Keratinocyte (primary cell): Measurements from ENCODE around the gene ADAM12.

Source experiments
- EZH2 ChIP-seq: IDR thresholded peaks from one replicate; pipeline ENCODE4 v1.6.1; 2012; ENCODE audit warnings: inconsistent platforms, mild to moderate bottlenecking, low read length, moderate library complexity
- TF ChIP-seq, protein P1 (sequence below), 3 experiments: IDR thresholded peaks in 1 of 3; conservative IDR thresholded peaks in 1 of 3; optimal IDR thresholded peaks in 1 of 3; 2 replicates in 2 of 3; 3 replicates in 1 of 3; pipeline versions ENCODE3 to v1.5.1; 2011; ENCODE audit warnings: low read length in 3 of 3, mild to moderate bottlenecking in 3 of 3, moderate library complexity in 2 of 3, control low read depth in 1 of 3, inconsistent platforms in 1 of 3; ENCODE audit not compliant: insufficient read depth in 2 of 3; ENCODE audit errors: extremely low read depth in 1 of 3

DNA sequence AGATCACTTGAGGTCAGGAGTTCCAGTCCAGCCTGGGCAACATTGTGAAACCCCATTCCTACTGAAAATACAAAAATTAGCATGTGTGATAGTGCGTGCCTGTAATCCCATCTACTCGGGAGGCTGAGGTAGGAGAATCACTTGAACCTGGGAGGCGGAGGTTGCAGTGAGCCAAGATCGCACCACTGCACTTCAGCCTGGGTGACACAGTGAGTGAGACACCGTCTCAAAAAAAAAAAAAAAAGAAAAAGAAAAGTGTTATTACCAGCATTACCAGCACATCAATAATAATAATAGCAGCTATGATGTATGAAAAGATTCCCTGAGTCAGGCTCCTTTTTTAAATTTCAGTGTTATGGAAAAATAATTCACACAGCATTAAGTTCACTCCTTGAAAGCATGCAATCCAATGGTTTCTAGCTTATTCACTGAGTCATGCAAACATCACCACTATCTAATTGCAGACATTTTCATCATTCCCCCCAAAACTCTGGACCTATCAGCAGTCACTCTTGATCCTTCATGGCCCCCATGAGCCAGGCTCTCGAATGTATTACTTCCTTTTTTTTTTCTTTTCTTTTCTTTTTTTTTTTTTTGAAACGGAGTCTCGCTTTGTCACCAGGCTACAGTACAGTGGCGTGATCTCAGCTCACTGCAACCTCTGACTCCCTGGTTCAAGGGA is 263.5 kb downstream of the ADAM12 start:
- TF ChIP-seq, protein P1, sequence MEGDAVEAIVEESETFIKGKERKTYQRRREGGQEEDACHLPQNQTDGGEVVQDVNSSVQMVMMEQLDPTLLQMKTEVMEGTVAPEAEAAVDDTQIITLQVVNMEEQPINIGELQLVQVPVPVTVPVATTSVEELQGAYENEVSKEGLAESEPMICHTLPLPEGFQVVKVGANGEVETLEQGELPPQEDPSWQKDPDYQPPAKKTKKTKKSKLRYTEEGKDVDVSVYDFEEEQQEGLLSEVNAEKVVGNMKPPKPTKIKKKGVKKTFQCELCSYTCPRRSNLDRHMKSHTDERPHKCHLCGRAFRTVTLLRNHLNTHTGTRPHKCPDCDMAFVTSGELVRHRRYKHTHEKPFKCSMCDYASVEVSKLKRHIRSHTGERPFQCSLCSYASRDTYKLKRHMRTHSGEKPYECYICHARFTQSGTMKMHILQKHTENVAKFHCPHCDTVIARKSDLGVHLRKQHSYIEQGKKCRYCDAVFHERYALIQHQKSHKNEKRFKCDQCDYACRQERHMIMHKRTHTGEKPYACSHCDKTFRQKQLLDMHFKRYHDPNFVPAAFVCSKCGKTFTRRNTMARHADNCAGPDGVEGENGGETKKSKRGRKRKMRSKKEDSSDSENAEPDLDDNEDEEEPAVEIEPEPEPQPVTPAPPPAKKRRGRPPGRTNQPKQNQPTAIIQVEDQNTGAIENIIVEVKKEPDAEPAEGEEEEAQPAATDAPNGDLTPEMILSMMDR (optimal IDR thresholded peaks at IDR 0.05 in 1 of 3, IDR thresholded peaks at IDR 0.05 in 1 of 3, conservative IDR thresholded peaks at IDR 0.05 in 1 of 3; ENCODE audit: extremely low read depth in 1 of 3, insufficient read depth in 2 of 3, low read length in 3 of 3): no peak
- TF ChIP-seq EZH2: no peak
